Smooth muscle cell (in vitro differentiated cells): ENCODE data around the gene TNP2. TPM values are rescaled to one million over a fixed set of nuclear protein-coding genes. Genes with fewer than 3 reads are reported as not detected.

Source experiments
- DNase-seq: peaks from one replicate; lab custom pipeline; 2025; ENCODE audit not compliant: unreplicated experiment; lab: John Stamatoyannopoulos, UW
- H2AFZ ChIP-seq: fragments of 200-600 bp; sonication (generic); 2 replicates; pipeline ENCODE4 v1.6.0; 2016; ENCODE audit warnings: antibody characterized with exemption, low read depth, mild to moderate bottlenecking
- H3F3A ChIP-seq: fragments of 200-600 bp; sonication (generic); 2 replicates; pipeline ENCODE4 v1.6.0; 2017; ENCODE audit warnings: antibody characterized with exemption, low read depth
- H3K27ac ChIP-seq: fragments of 200-600 bp; sonication (generic); 2 replicates; pipeline ENCODE4 v1.5.1; 2016; ENCODE audit warnings: low read depth, mild to moderate bottlenecking
- H3K27me3 ChIP-seq: fragments of 200-600 bp; sonication (generic); 2 replicates; pipeline ENCODE4 v1.6.1; 2016; ENCODE audit warnings: low read depth, mild to moderate bottlenecking
- H3K36me3 ChIP-seq: fragments of 200-600 bp; sonication (generic); 2 replicates; pipeline ENCODE4 v1.5.1; 2016; ENCODE audit warnings: low read depth
- H3K4me1 ChIP-seq: fragments of 200-600 bp; sonication (generic); 2 replicates; pipeline ENCODE4 v1.5.1; 2016; ENCODE audit warnings: low read depth
- H3K4me2 ChIP-seq: fragments of 200-600 bp; sonication (generic); 2 replicates; pipeline ENCODE4 v1.6.0; 2016; ENCODE audit warnings: mild to moderate bottlenecking
- H3K4me3 ChIP-seq: fragments of 200-600 bp; sonication (generic); 2 replicates; pipeline ENCODE4 v1.5.1; 2016; ENCODE audit warnings: mild to moderate bottlenecking
- H3K79me2 ChIP-seq: fragments of 200-600 bp; sonication (generic); 2 replicates; pipeline ENCODE4 v1.6.0; 2016; ENCODE audit warnings: low read depth, mild to moderate bottlenecking
- H3K9ac ChIP-seq: fragments of 200-600 bp; sonication (generic); 2 replicates; pipeline ENCODE4 v1.6.0; 2016; ENCODE audit warnings: low read depth
- H3K9me3 ChIP-seq: fragments of 200-600 bp; sonication (generic); replicated peaks from 2 replicates; pipeline ENCODE4 v1.5.1; 2016; ENCODE audit warnings: low read depth
- H4K20me1 ChIP-seq: fragments of 200-600 bp; sonication (generic); 2 replicates; pipeline ENCODE4 v1.6.0; 2016; ENCODE audit warnings: low read depth
- WGBS: methylation state at CpG from one replicate; pipeline ENCODE4 v1.1.7; 2016; ENCODE audit warnings: low lambda C conversion rate; 5-methylcytosine and 5-hydroxymethylcytosine counted together
- polyA plus RNA-seq: library from polyadenylated mRNA; unstranded; fragments of >200 nt; fragmentation: Nextera tagmentation; extraction: Ambion mirVana; gene quantifications from 2 replicates; pipeline ENCODE4 v1.2.1, GENCODE V29; 2016
- total RNA-seq: library from RNA; depleted of rRNA; stranded (reverse); fragments of >200 nt; gene quantifications from 2 replicates; pipeline ENCODE4 v1.2.3, GENCODE V29; 2014
- TF ChIP-seq, protein P1 (sequence below): fragments of 200-600 bp; sonication (generic); IDR thresholded peaks from 2 replicates; pipeline ENCODE4 v1.5.1; 2017; ENCODE audit warnings: borderline replicate concordance, mild to moderate bottlenecking, antibody characterized with exemption; ENCODE audit not compliant: insufficient read depth, poor library complexity, severe bottlenecking

TNP2 gene
- total and polyA plus RNA-seq, 2 experiments from 2014 or later: not detected

DNA sequence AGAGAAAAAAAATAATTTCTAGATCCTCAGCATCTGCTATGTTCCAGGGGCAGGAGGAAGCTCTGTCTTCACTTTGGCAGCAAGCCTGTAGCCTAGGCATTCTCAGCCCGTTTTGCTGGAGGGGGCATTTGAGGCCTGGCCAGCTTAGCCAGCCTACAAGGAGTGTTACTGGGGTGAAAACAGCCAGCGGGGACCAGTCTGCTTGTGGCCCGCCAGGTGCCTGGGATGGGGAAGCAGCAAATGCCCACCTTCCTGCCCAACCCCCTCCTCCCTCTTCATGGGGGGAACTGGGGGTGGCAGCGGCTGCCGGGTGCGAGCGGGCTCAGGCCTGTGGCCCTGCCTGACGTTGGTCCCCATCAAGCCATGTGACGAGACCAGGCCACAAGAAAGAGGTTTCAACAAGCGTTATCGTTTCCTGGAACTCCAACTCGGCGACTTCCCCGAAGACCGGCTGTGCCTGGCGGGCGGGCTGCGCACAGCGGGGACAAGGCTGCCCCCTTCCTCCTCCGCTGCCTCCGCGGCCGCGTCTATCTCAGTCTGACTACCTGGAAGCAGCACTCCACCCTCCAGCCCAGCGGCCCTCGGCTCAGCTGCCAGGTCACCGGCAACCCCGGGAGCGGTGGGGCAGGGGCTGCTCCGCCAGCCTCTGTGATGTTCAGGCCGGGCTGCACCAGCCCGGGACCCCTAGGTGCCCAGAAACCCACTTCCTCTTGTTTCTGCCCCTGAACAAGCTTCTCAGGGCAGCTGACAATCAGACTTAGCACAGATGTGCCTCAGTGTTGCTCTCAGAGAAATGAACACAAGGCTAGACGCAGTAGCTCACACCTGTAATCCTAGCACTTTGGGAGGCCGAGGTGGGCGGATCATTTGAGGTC lies 36.0 kb downstream of the TNP2 start:
- 81% methylated on average over 34 of the region's 35 CpGs for WGBS
- no peaks in the 10 kb centered on the region for H3K9me3 ChIP-seq
- TF ChIP-seq, protein P1, sequence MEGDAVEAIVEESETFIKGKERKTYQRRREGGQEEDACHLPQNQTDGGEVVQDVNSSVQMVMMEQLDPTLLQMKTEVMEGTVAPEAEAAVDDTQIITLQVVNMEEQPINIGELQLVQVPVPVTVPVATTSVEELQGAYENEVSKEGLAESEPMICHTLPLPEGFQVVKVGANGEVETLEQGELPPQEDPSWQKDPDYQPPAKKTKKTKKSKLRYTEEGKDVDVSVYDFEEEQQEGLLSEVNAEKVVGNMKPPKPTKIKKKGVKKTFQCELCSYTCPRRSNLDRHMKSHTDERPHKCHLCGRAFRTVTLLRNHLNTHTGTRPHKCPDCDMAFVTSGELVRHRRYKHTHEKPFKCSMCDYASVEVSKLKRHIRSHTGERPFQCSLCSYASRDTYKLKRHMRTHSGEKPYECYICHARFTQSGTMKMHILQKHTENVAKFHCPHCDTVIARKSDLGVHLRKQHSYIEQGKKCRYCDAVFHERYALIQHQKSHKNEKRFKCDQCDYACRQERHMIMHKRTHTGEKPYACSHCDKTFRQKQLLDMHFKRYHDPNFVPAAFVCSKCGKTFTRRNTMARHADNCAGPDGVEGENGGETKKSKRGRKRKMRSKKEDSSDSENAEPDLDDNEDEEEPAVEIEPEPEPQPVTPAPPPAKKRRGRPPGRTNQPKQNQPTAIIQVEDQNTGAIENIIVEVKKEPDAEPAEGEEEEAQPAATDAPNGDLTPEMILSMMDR: no peak
- no peaks in the 10 kb centered on the region for H3K36me3 ChIP-seq
- H2AFZ ChIP-seq: no peak overlapping the region
- no peaks in the 10 kb centered on the region for H3K79me2 ChIP-seq
- H4K20me1 ChIP-seq: no peaks in the 10 kb centered on the region
- H3K27me3 ChIP-seq: no peaks in the 10 kb centered on the region
- H3K4me1 ChIP-seq: no peaks in the 10 kb centered on the region
- DNase-seq: no peak
- no peak overlapping the region for H3K4me3 ChIP-seq
- no peak overlapping the region for H3K27ac ChIP-seq
- H3F3A ChIP-seq: no peaks in the 10 kb centered on the region
- no peak overlapping the region for H3K9ac ChIP-seq
- no peak overlapping the region for H3K4me2 ChIP-seq

DNA sequence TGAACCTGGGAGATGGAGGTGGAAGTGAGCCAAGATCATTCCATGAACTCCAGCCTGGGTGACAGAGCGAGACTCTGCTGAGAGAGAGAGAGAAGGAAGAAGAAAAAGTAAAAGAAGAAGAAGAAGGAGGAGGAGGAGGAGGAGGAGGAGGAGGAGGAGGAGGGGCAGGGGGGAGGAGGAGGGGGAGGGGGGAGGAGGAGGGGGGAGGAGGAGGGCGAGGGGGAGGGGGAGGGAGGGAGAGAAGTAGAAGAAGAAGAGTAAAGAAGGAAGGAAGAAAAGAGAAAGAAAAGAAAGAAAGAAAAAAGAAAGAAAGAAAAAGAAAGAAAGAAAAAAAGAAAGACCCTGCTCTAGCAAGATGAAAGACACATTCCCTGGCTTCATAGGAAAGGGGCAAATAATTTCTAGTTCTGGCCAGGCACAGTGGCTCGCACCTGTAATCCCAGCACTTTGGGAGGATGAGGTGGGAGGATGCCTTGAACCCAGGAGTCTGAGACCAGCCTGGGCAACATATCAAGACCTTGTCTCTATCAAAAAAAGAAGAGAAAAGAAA lies 36.7 kb downstream of the TNP2 start:
- no peaks in the 10 kb centered on the region for H4K20me1 ChIP-seq
- H3K4me3 ChIP-seq: no peak overlapping the region
- no peak overlapping the region for H3K9ac ChIP-seq
- H3K27ac ChIP-seq: no peak overlapping the region
- H3K4me2 ChIP-seq: no peak overlapping the region
- WGBS: 92% methylated on average over 2 of the region's 3 CpGs
- no peak for DNase-seq
- H2AFZ ChIP-seq: no peak overlapping the region
- TF ChIP-seq, protein P1: no peak
- no peaks in the 10 kb centered on the region for H3K27me3 ChIP-seq
- H3K9me3 ChIP-seq: no peaks in the 10 kb centered on the region
- H3K79me2 ChIP-seq: no peaks in the 10 kb centered on the region
- no peaks in the 10 kb centered on the region for H3F3A ChIP-seq
- no peaks in the 10 kb centered on the region for H3K36me3 ChIP-seq
- H3K4me1 ChIP-seq: no peaks in the 10 kb centered on the region

GRCh38 chr16:11231367-11231970 lies 37.7 kb downstream of the TNP2 start:
- H3K4me1 ChIP-seq: no peaks in the 10 kb centered on the region
- WGBS: 76% methylated on average over 10 of the region's 10 CpGs
- no peak overlapping the region for H2AFZ ChIP-seq

More at GRCh38 chr16:11231367-11231970, 37.7 kb downstream of the TNP2 start:
- Histone ChIP-seq H3K27me3 (no peaks in the 10 kb centered on the region), H3K4me2 (no peak overlapping the region), H3K9me3 (no peaks in the 10 kb centered on the region), H4K20me1 (no peaks in the 10 kb centered on the region), H3K9ac (no peak overlapping the region), H3K79me2 (no peaks in the 10 kb centered on the region), H3K36me3 (no peaks in the 10 kb centered on the region), H3K4me3 (no peak overlapping the region), H3F3A (no peaks in the 10 kb centered on the region), H3K27ac (no peak overlapping the region)
- TF ChIP-seq, protein P1: no peak
- DNase-seq: no peak
